22Rv1 (cell line): ENCODE results near the gene MAML3.

Experiments
- H3K27ac ChIP-seq: fragments of 450-650 bp; 2 replicates; pipeline ENCODE4 v1.5.1; 2017
- CTCF ChIP-seq: fragments of 450-650 bp; IDR thresholded peaks from 2 replicates; pipeline ENCODE4 v1.5.1; 2017; ENCODE audit warnings: mild to moderate bottlenecking
- ZFX ChIP-seq: fragments of 450-650 bp; IDR thresholded peaks from 2 replicates; pipeline ENCODE4 v1.6.1; 2017; ENCODE audit warnings: antibody characterized with exemption, borderline replicate concordance

The MAML3 gene

GRCh38 chr4:140102421-140102820, 51.6 kb downstream of the MAML3 start:
- TF ChIP-seq ZFX (no peak), CTCF (no peak)
- no peak overlapping the region for H3K27ac ChIP-seq

DNA sequence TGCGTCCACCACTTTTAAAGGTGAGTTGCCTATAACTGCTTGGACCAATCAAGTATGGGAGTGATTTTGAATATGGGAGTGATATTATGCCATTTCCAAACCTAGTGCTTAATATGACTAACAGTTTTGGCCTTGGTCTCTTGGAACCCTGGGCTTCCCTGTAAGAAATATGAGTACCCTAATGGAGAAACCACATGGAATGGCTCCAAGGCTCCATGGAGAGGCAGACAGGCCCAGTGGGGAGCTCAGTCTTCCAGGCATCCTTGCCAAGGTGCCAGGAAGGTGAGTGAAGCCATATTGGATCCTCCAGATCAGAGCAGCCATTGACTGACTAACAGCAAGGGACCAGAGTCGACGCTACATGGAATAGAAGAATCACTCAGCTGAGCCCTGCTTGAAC, 53.2 kb downstream of the MAML3 start:
- TF ChIP-seq CTCF = no peak
- H3K27ac ChIP-seq = no peak overlapping the region

DNA sequence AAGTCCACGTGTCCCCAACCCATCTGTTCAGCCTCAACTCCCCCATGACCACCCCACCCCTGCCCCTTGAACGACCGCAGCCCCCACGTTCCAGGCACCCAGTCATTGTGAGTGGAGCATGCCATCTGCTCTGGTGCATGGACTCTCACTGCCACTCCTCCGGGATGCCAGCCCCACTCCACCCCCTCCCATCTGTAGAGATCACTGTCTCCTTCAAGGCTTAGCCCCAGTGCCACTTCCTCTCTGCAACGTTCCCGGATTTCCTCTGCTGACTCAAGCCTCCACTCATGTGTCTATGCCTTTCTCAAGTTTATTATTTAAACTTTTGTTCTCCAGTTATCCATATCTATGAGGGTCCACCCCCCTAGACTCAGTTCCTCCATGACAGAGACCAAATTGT, 54.0 kb downstream of the MAML3 start:
- TF ChIP-seq ZFX (no peak), CTCF (no peak)
- no peak overlapping the region for H3K27ac ChIP-seq

DNA sequence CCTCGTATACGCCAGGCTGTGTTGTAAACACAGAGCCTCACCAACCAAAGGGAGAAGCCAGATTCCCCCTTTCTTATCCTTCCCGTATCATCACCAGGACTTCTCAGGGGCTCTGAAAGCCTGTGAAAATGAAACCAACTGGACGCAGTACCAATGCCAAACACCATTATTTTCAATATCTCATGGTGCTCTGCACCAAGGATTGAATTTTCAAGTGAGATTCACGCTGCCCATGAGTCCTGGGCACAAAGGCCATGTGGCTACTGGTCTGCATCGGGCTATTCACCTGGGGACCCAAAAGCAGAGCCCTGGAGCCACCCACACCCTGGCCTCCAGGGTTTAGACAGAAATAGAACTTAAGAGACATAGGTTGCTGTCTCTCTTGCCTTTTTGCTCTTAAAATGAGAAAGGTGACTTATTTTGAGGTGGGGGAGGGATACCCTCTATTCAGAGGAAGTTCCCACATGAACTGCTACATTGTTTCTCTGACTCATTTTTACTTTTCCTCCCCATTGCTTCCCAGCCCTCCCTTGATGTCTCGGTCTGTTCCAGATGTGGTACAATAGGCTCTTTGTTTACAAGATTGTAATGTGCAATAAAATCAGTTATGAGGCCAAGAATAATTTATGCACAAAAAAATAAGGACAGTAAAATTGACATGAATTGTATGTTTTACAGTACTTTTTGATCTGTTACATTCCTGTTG, 55.4 kb downstream of the MAML3 start:
- TF ChIP-seq CTCF (no peak), ZFX (no peak)
- H3K27ac ChIP-seq = no peak overlapping the region

GRCh38 chr4:140097572-140097971, 56.4 kb downstream of the MAML3 start:
- H3K27ac ChIP-seq = no peak overlapping the region
- TF ChIP-seq ZFX (no peak), CTCF (no peak)

DNA sequence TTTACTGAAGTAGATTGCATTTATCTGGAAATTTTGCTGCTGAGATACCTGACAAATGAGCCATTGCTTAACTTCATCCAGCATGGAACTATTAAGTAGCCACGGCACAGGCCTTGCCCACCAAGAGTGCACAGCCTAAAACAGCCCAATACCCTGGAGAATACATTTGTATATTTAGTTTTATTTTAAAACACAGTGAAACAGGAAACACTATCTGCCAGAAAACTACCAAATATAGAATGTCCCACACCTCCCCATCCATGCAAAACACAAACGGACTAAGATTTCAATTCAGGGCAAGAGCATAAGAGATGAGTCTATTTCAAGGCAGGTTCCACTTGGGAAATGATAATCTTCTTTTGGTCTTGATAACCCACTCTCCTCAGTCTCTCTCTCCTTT, 57.1 kb downstream of the MAML3 start:
- H3K27ac ChIP-seq = no peak overlapping the region

More for the DNA sequence above, 57.1 kb downstream of the MAML3 start:
- TF ChIP-seq CTCF (no peak), ZFX (no peak)
